Neutrophil (primary cell): ENCODE data around the gene IRS4.

Source experiments
- H3K27ac ChIP-seq: fragments of 200-600 bp; sonication (generic); 2 replicates; pipeline ENCODE4 v1.5.1; 2016; ENCODE audit warnings: mild to moderate bottlenecking, moderate library complexity
- H3K27me3 ChIP-seq: fragments of 200-600 bp; sonication (generic); 2 replicates; pipeline ENCODE4 v1.6.0; 2016; ENCODE audit warnings: mild to moderate bottlenecking
- H3K36me3 ChIP-seq: fragments of 200-600 bp; sonication (generic); 2 replicates; pipeline ENCODE4 v1.5.1; 2017
- H3K4me1 ChIP-seq, 2 experiments: fragments of 200-600 bp in 1 of 2; sonication (generic) in 1 of 2; 1 replicate in 1 of 2; 2 replicates in 1 of 2; pipeline versions ENCODE4 v1.5.1 to v1.6.1; 2013 to 2016; ENCODE audit warnings: low read depth in 1 of 2, low read length in 1 of 2, mild to moderate bottlenecking in 1 of 2, moderate library complexity in 1 of 2; ENCODE audit not compliant: control insufficient read depth in 1 of 2, insufficient read depth in 1 of 2
- H3K4me3 ChIP-seq, 2 experiments: fragments of 200-600 bp in 1 of 2; sonication (generic) in 1 of 2; 1 replicate in 1 of 2; 2 replicates in 1 of 2; pipeline ENCODE4 v1.5.1; 2013 to 2016; ENCODE audit warnings: low read depth in 1 of 2, low read length in 1 of 2, mild to moderate bottlenecking in 1 of 2, moderate library complexity in 1 of 2
- H3K9me3 ChIP-seq: fragments of 200-600 bp; sonication (generic); 2 replicates; pipeline ENCODE4 v1.5.1; 2016
- CTCF ChIP-seq: fragments of 200-600 bp; sonication (generic); IDR thresholded peaks from 2 replicates; pipeline ENCODE4 v1.5.1; 2016; ENCODE audit warnings: antibody characterized with exemption

IRS4 gene

GRCh38 chrX:108735679-108736508 is 469 bp downstream of the IRS4 start:
- no peak overlapping the region for H3K27ac ChIP-seq
- no peaks in the 10 kb centered on the region for H3K36me3 ChIP-seq
- TF ChIP-seq CTCF = no peak
- H3K27me3 ChIP-seq = peaks cover 87% of the 10 kb centered on the region
- H3K4me3 ChIP-seq = no peak overlapping the region
- no peaks in the 10 kb centered on the region for H3K4me1 ChIP-seq
- H3K9me3 ChIP-seq = no peaks in the 10 kb centered on the region

GRCh38 chrX:108735091-108735678 is 1.2 kb downstream of the IRS4 start:
- H3K27me3 ChIP-seq = peaks cover 94% of the 10 kb centered on the region
- TF ChIP-seq CTCF = no peak
- H3K27ac ChIP-seq = no peak overlapping the region
- no peaks in the 10 kb centered on the region for H3K4me1 ChIP-seq
- no peaks in the 10 kb centered on the region for H3K36me3 ChIP-seq
- no peak overlapping the region for H3K4me3 ChIP-seq
- H3K9me3 ChIP-seq = no peaks in the 10 kb centered on the region

- Histone ChIP-seq H3K9me3 (no peaks in the 10 kb centered on the region), H3K27me3 (peaks cover 98% of the 10 kb centered on the region), H3K4me3 (no peak overlapping the region), H3K4me1 (no peaks in the 10 kb centered on the region), H3K36me3 (no peaks in the 10 kb centered on the region), H3K27ac (no peak overlapping the region)
- no peak for TF ChIP-seq CTCF
Observed at GRCh38 chrX:108734426-108734825, 1.9 kb downstream of the IRS4 start.

GRCh38 chrX:108732630-108733321 is 3.6 kb downstream of the IRS4 start:
- H3K9me3 ChIP-seq = no peaks in the 10 kb centered on the region
- no peaks in the 10 kb centered on the region for H3K36me3 ChIP-seq
- H3K27me3 ChIP-seq = peaks cover 81% of the 10 kb centered on the region
- H3K4me1 ChIP-seq = no peaks in the 10 kb centered on the region
- TF ChIP-seq CTCF = no peak
- H3K27ac ChIP-seq = no peak overlapping the region
- no peak overlapping the region for H3K4me3 ChIP-seq

GRCh38 chrX:108731153-108731552 is 5.2 kb downstream of the IRS4 start:
- peaks cover 65% of the 10 kb centered on the region for H3K27me3 ChIP-seq
- H3K27ac ChIP-seq = no peak overlapping the region
- no peaks in the 10 kb centered on the region for H3K4me1 ChIP-seq
- no peaks in the 10 kb centered on the region for H3K9me3 ChIP-seq
- H3K4me3 ChIP-seq = no peak overlapping the region
- no peak for TF ChIP-seq CTCF
- no peaks in the 10 kb centered on the region for H3K36me3 ChIP-seq
